ENCODE results near the gene RALGPS1.

GRCh38 chr9:127269449-127269848, 354.9 kb downstream of the RALGPS1 start:
- TF ChIP-seq, protein P1, sequence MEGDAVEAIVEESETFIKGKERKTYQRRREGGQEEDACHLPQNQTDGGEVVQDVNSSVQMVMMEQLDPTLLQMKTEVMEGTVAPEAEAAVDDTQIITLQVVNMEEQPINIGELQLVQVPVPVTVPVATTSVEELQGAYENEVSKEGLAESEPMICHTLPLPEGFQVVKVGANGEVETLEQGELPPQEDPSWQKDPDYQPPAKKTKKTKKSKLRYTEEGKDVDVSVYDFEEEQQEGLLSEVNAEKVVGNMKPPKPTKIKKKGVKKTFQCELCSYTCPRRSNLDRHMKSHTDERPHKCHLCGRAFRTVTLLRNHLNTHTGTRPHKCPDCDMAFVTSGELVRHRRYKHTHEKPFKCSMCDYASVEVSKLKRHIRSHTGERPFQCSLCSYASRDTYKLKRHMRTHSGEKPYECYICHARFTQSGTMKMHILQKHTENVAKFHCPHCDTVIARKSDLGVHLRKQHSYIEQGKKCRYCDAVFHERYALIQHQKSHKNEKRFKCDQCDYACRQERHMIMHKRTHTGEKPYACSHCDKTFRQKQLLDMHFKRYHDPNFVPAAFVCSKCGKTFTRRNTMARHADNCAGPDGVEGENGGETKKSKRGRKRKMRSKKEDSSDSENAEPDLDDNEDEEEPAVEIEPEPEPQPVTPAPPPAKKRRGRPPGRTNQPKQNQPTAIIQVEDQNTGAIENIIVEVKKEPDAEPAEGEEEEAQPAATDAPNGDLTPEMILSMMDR (IDR thresholded peaks at IDR 0.05), result no peak
- TF ChIP-seq EZH2 (IDR thresholded peaks at IDR 0.05; ENCODE audit: borderline replicate concordance, insufficient read depth, low read depth, low read length, poor library complexity, severe bottlenecking), result no peak

All from B cell (primary cell).